Astrocyte (in vitro differentiated cells and primary cell): ENCODE results near the gene CYBC1. TPM values are rescaled to one million over a fixed set of nuclear protein-coding genes. Genes with fewer than 3 reads are reported as not detected.

ENCODE experiments used
- DNase-seq: peaks from one replicate; pipeline ENCODE4 v3.0.0-alpha.2; 2010; ENCODE audit warnings: low read depth
- FAIRE-seq: peaks from 2 replicates; lab custom pipeline; 2011; peaks lifted over from hg19 to GRCh38; lab: Jason Lieb, UNC
- H2AFZ ChIP-seq: 2 replicates; pipeline ENCODE4 v1.6.0; 2012; ENCODE audit warnings: low read depth, low read length, inconsistent platforms
- H3K27ac ChIP-seq: 2 replicates; pipeline ENCODE4 v1.5.1; 2011; ENCODE audit warnings: low read depth, low read length, inconsistent platforms
- H3K27me3 ChIP-seq: 2 replicates; pipeline ENCODE4 v1.6.0; 2011; ENCODE audit warnings: low read length, inconsistent platforms; ENCODE audit not compliant: insufficient read depth
- H3K36me3 ChIP-seq: 2 replicates; pipeline ENCODE4 v1.5.1; 2011; ENCODE audit warnings: low read length, inconsistent platforms; ENCODE audit not compliant: insufficient read depth
- H3K4me1 ChIP-seq: 2 replicates; pipeline ENCODE4 v1.5.1; 2011; ENCODE audit warnings: low read length, inconsistent platforms; ENCODE audit not compliant: insufficient read depth
- H3K4me2 ChIP-seq: 2 replicates; pipeline ENCODE4 v1.6.0; 2012; ENCODE audit warnings: low read length, inconsistent platforms
- H3K4me3 ChIP-seq: 2 replicates; pipeline ENCODE4 v1.5.1; 2011; ENCODE audit warnings: low read depth, mild to moderate bottlenecking, low read length, inconsistent platforms; ENCODE audit not compliant: insufficient read depth
- H3K79me2 ChIP-seq: 2 replicates; pipeline ENCODE4 v1.6.0; 2012; ENCODE audit warnings: mild to moderate bottlenecking, low read length, inconsistent platforms; ENCODE audit not compliant: insufficient read depth
- H3K9ac ChIP-seq: 2 replicates; pipeline ENCODE4 v1.6.0; 2012; ENCODE audit warnings: mild to moderate bottlenecking, low read length, inconsistent platforms
- H3K9me3 ChIP-seq: 2 replicates; pipeline ENCODE4 v1.5.1; 2012; ENCODE audit warnings: low read depth, mild to moderate bottlenecking, low read length, inconsistent platforms; ENCODE audit not compliant: insufficient read depth
- H4K20me1 ChIP-seq: 2 replicates; pipeline ENCODE4 v1.6.0; 2012; ENCODE audit warnings: low read length, inconsistent platforms; ENCODE audit not compliant: insufficient read depth
- H3K27ac Mint-ChIP-seq: one replicate; pipeline ENCODE4 v1.8.0; 2021; ENCODE audit warnings: mild to moderate bottlenecking, mixed read lengths; ENCODE audit not compliant: unreplicated experiment
- H3K27me3 Mint-ChIP-seq: one replicate; pipeline ENCODE4 v1.8.0; 2021; ENCODE audit warnings: low read depth, mixed read lengths; ENCODE audit not compliant: unreplicated experiment
- H3K36me3 Mint-ChIP-seq: one replicate; pipeline ENCODE4 v1.8.0; 2021; ENCODE audit warnings: low read depth, mixed read lengths; ENCODE audit not compliant: unreplicated experiment
- H3K4me1 Mint-ChIP-seq: one replicate; pipeline ENCODE4 v1.8.0; 2021; ENCODE audit warnings: low read depth, mixed read lengths; ENCODE audit not compliant: unreplicated experiment
- H3K4me3 Mint-ChIP-seq: one replicate; pipeline ENCODE4 v1.8.0; 2021; ENCODE audit warnings: mild to moderate bottlenecking, moderate library complexity, mixed read lengths; ENCODE audit not compliant: unreplicated experiment
- H3K9me3 Mint-ChIP-seq: one replicate; pipeline ENCODE4 v1.8.0; 2021; ENCODE audit warnings: mild to moderate bottlenecking, mixed read lengths; ENCODE audit not compliant: unreplicated experiment
- EZH2 ChIP-seq: IDR thresholded peaks from 2 replicates; pipeline ENCODE4 v1.6.1; 2012; ENCODE audit warnings: mild to moderate bottlenecking, low read length, inconsistent platforms; ENCODE audit not compliant: insufficient read depth
- total RNA-seq: library from RNA; stranded (reverse); gene quantifications from 2 replicates; pipeline ENCODE4 v1.2.1, GENCODE V29; 2021
- TF ChIP-seq, protein P1 (sequence below): IDR thresholded peaks from 2 replicates; pipeline ENCODE4 v1.5.1; 2011; ENCODE audit warnings: low read depth, mild to moderate bottlenecking, inconsistent platforms, low read length, moderate library complexity; ENCODE audit not compliant: insufficient read depth

Gene CYBC1
- total RNA-seq, 1 donor from 2014 or later, result 67.3 TPM

DNA sequence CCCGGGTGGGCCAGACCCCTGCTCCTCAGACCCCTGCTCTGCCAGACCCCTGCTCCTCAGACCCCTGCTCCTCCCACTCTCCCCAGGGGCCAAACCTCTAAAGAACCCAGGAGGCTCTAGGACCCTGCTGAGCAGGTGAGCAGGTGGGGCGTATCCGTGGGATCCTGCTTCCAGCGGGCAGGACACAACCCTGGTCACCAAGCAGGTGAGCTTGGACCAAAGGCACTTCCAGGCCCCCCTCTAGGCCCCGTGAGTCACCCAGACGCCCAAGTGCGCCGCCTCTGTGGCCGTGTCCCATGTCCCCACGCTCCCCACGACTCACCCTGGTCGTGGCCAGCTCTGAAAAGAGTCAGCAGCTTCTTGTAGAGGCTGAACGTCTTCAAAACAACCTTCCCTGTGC lies 5.0 kb downstream of the CYBC1 start:
- no peak for FAIRE-seq

DNA sequence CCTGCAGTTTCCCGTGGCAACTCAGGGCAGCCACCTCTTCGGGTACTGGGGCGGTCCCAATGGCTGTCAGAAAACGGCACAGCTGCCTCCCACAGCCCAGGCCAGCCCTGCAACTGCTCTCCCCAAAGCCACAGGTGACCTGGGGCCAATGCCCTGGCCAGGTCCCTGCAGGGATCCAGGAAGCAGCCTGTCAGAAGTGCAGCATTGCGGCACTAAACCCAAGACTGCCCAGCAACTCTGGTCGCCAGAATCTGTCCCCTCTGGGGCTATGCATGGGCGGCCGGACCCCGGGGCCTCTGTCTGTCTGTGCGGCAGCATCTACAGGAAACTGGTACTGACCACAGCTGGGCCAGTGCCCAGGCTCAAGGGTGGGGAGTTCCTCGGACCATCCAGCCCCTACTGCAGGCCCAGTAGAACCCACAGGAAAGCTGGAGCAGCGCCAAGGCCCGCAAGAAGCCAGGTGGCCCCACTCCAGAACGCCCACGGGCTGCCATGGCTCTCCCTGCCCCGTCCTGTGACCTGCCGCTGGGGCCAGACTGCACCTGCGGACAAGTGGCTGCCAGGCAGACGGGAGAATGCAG lies 5.5 kb downstream of the CYBC1 start:
- no peaks in the 10 kb centered on the region for H3K9me3 ChIP-seq
- Mint-ChIP-seq H3K4me3 (no peak overlapping the region), H3K36me3 (peaks cover 8% of the 10 kb centered on the region), H3K27me3 (no peaks in the 10 kb centered on the region), H3K4me1 (no peaks in the 10 kb centered on the region), H3K9me3 (peaks cover 1% of the 10 kb centered on the region), H3K27ac (no peak overlapping the region)
- H3K4me3 ChIP-seq, result no peak overlapping the region
- TF ChIP-seq, protein P1, sequence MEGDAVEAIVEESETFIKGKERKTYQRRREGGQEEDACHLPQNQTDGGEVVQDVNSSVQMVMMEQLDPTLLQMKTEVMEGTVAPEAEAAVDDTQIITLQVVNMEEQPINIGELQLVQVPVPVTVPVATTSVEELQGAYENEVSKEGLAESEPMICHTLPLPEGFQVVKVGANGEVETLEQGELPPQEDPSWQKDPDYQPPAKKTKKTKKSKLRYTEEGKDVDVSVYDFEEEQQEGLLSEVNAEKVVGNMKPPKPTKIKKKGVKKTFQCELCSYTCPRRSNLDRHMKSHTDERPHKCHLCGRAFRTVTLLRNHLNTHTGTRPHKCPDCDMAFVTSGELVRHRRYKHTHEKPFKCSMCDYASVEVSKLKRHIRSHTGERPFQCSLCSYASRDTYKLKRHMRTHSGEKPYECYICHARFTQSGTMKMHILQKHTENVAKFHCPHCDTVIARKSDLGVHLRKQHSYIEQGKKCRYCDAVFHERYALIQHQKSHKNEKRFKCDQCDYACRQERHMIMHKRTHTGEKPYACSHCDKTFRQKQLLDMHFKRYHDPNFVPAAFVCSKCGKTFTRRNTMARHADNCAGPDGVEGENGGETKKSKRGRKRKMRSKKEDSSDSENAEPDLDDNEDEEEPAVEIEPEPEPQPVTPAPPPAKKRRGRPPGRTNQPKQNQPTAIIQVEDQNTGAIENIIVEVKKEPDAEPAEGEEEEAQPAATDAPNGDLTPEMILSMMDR, result no peak
- no peak for TF ChIP-seq EZH2
- FAIRE-seq (no peak), DNase-seq (peak; percentile 33)
- H3K27ac ChIP-seq, result no peak overlapping the region
- peaks cover 12% of the 10 kb centered on the region for H3K4me1 ChIP-seq
- no peaks in the 10 kb centered on the region for H3K27me3 ChIP-seq
- H3K36me3 ChIP-seq, result no peaks in the 10 kb centered on the region
- H3K9ac ChIP-seq, result no peak overlapping the region
- peaks cover 42% of the 10 kb centered on the region for H4K20me1 ChIP-seq
- H3K79me2 ChIP-seq, result peaks cover 14% of the 10 kb centered on the region
- H2AFZ ChIP-seq, result no peak overlapping the region
- H3K4me2 ChIP-seq, result no peak overlapping the region

More for the DNA sequence above, 5.0 kb downstream of the CYBC1 start:
- H3K36me3 Mint-ChIP-seq, result peaks cover 8% of the 10 kb centered on the region
- H3K4me3 ChIP-seq, result no peak overlapping the region
- H3K9me3 Mint-ChIP-seq, result peaks cover 1% of the 10 kb centered on the region
- no peaks in the 10 kb centered on the region for H3K4me1 Mint-ChIP-seq
- no peak overlapping the region for H3K4me3 Mint-ChIP-seq
- H2AFZ ChIP-seq, result no peak overlapping the region
- no peak overlapping the region for H3K27ac ChIP-seq
- peaks cover 39% of the 10 kb centered on the region for H4K20me1 ChIP-seq
- no peaks in the 10 kb centered on the region for H3K9me3 ChIP-seq
- DNase-seq, result no peak
- no peak overlapping the region for H3K4me2 ChIP-seq
- H3K79me2 ChIP-seq, result peaks cover 19% of the 10 kb centered on the region
- H3K9ac ChIP-seq, result no peak overlapping the region
- H3K4me1 ChIP-seq, result peaks cover 14% of the 10 kb centered on the region
- no peaks in the 10 kb centered on the region for H3K36me3 ChIP-seq
- no peak for TF ChIP-seq EZH2
- TF ChIP-seq, protein P1, result no peak
- no peaks in the 10 kb centered on the region for H3K27me3 ChIP-seq
- H3K27me3 Mint-ChIP-seq, result no peaks in the 10 kb centered on the region
- no peak overlapping the region for H3K27ac Mint-ChIP-seq

GRCh38 chr17:82444284-82444893 lies 6.2 kb downstream of the CYBC1 start:
- Histone ChIP-seq H4K20me1 (peaks cover 42% of the 10 kb centered on the region), H3K27me3 (no peaks in the 10 kb centered on the region), H3K9ac (no peak overlapping the region), H3K36me3 (no peaks in the 10 kb centered on the region), H3K27ac (no peak overlapping the region), H2AFZ (no peak overlapping the region), H3K79me2 (peaks cover 7% of the 10 kb centered on the region), H3K4me3 (no peak overlapping the region), H3K4me1 (peaks cover 9% of the 10 kb centered on the region), H3K9me3 (no peaks in the 10 kb centered on the region), H3K4me2 (no peak overlapping the region)
- Mint-ChIP-seq H3K4me1 (no peaks in the 10 kb centered on the region), H3K27ac (no peak overlapping the region), H3K9me3 (peaks cover 1% of the 10 kb centered on the region), H3K36me3 (peaks cover 8% of the 10 kb centered on the region), H3K4me3 (no peak overlapping the region), H3K27me3 (no peaks in the 10 kb centered on the region)
- no peak for TF ChIP-seq EZH2
- TF ChIP-seq, protein P1, result no peak
- DNase-seq (no peak), FAIRE-seq (no peak)
